PC-3 (cell line): ENCODE measurements around the gene IGDCC3. TPM values are rescaled to one million over a fixed set of nuclear protein-coding genes. Genes with fewer than 3 reads are reported as not detected.
A peak's percentile ranks its signal among the peaks of the same experiment; 100 is the strongest.

Experiments used
- ATAC-seq: fragments of 200-7000 bp; cut with Tn5 transposase; 2 replicates; pipeline ENCODE4 v1.9.1; 2020; ENCODE audit warnings: mild to moderate bottlenecking, moderate library complexity
- BruUV-seq: library from RNA; stranded (reverse); fragments of 400-500 nt; replicated peaks from 2 replicates; lab custom pipeline; 2021; lab: Mats Ljungman, UMichigan
- CTCF ChIA-PET: fragments of 300-600 bp; sonication (Branson Sonifier 250); formaldehyde crosslinking; loops from one replicate; lab custom pipeline; 2022; ENCODE audit warnings: antibody characterized with exemption; lab: Charles Lee
- POLR2A ChIA-PET: fragments of 300-600 bp; sonication (Branson Sonifier 250); formaldehyde crosslinking; loops from one replicate; lab custom pipeline; 2022; ENCODE audit warnings: antibody characterized with exemption; ENCODE audit not compliant: unreplicated experiment; lab: Charles Lee
- DNase-seq: peaks from one replicate; pipeline ENCODE4 v3.0.0-alpha.2; 2015
- H2AFZ ChIP-seq: fragments of 300-600 bp; sonication (generic); 2 replicates; pipeline ENCODE4 v1.6.0; 2016; ENCODE audit warnings: antibody characterized with exemption, low read length
- H3F3A ChIP-seq: fragments of 300-600 bp; sonication (generic); one replicate; pipeline ENCODE4 v1.6.0; 2017; ENCODE audit warnings: antibody characterized with exemption, low read length, control low read depth, mild to moderate bottlenecking; ENCODE audit not compliant: unreplicated experiment
- H3K27ac ChIP-seq: fragments of 300-600 bp; sonication (generic); 2 replicates; pipeline ENCODE4 v1.5.1; 2016; ENCODE audit warnings: mild to moderate bottlenecking, low read length
- H3K27me3 ChIP-seq: fragments of 300-600 bp; sonication (generic); 2 replicates; pipeline ENCODE4 v1.6.1; 2016; ENCODE audit warnings: low read length, mixed read lengths
- H3K36me3 ChIP-seq: fragments of 300-600 bp; sonication (generic); 2 replicates; pipeline ENCODE4 v1.6.1; 2016; ENCODE audit warnings: low read depth, mixed run types, low read length, mixed read lengths
- H3K4me1 ChIP-seq: fragments of 300-600 bp; sonication (generic); 2 replicates; pipeline ENCODE4 v1.5.1; 2016; ENCODE audit warnings: low read length; ENCODE audit not compliant: insufficient read depth
- H3K4me2 ChIP-seq: fragments of 300-600 bp; sonication (generic); 2 replicates; pipeline ENCODE4 v1.6.0; 2016; ENCODE audit warnings: low read length
- H3K4me3 ChIP-seq: fragments of 300-600 bp; sonication (generic); 2 replicates; pipeline ENCODE4 v1.5.1; 2016; ENCODE audit warnings: mild to moderate bottlenecking, low read length, mixed read lengths
- H3K79me2 ChIP-seq: fragments of 300-600 bp; sonication (generic); 2 replicates; pipeline ENCODE4 v1.6.1; 2017; ENCODE audit warnings: low read length, mixed read lengths
- H3K9ac ChIP-seq: fragments of 300-600 bp; sonication (generic); 2 replicates; pipeline ENCODE4 v1.6.0; 2016; ENCODE audit warnings: mild to moderate bottlenecking, low read length
- H3K9me2 ChIP-seq: fragments of 300-600 bp; sonication (generic); replicated peaks from 2 replicates; pipeline ENCODE4 v1.6.1; 2016; ENCODE audit warnings: mixed run types, low read length, mixed read lengths
- H3K9me3 ChIP-seq: fragments of 300-600 bp; sonication (generic); 2 replicates; pipeline ENCODE4 v1.6.1; 2016; ENCODE audit warnings: low read length, mixed read lengths
- H4K20me1 ChIP-seq: fragments of 300-600 bp; sonication (generic); 2 replicates; pipeline ENCODE4 v1.6.1; 2016; ENCODE audit warnings: low read length, mixed read lengths
- CTCF ChIP-seq: fragments of 300-600 bp; sonication (generic); conservative IDR thresholded peaks from 2 replicates; pipeline ENCODE4 v1.5.1; 2017; ENCODE audit warnings: antibody characterized with exemption, low read depth, mild to moderate bottlenecking, low read length
- EZH2 ChIP-seq: fragments of 300-600 bp; sonication (generic); IDR thresholded peaks from one replicate; pipeline ENCODE4 v1.6.1; 2017; ENCODE audit warnings: antibody characterized with exemption, mild to moderate bottlenecking, low read length; ENCODE audit not compliant: unreplicated experiment
- EZH2phosphoT487 ChIP-seq: fragments of 300-600 bp; sonication (generic); IDR thresholded peaks from 2 replicates; pipeline ENCODE4 v1.6.1; 2018; ENCODE audit warnings: mild to moderate bottlenecking, antibody characterized with exemption, low read length, borderline replicate concordance
- intact Hi-C: fragments of 100-400 bp; cut with micrococcal nuclease; formaldehyde crosslinking; loops from 2 replicates; pipeline ENCODE4 v1.9.0; 2023
- total RNA-seq: library from RNA; depleted of rRNA; stranded (reverse); fragments of >200 nt; gene quantifications from 2 replicates; pipeline ENCODE4 v1.2.3, GENCODE V29; 2014

IGDCC3 gene
- total RNA-seq, 1 experiment from 2014 or later, result not detected

DNA sequence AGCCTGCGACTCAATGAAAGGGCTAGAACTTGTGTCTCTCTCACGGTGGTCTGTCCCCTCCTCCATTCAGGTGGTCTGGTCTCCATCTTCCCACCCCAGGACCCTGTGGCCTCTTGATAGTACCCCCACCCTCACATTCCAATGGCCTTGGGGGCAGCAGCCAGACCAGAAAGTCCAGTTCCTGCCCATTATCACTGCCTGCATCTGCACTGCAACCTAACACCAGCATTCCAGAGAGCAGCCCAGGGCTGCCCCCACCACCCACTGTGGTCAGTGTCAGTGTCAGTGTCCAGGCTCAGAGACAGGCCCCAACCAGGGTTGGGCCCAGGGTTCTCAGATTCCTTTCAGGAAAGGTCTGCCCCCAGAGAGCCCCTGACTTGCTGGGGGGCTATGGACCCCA, 12.6 kb downstream of the IGDCC3 start:
- Histone ChIP-seq H3K9me2 (no peaks in the 10 kb centered on the region), H3K27ac (no peak overlapping the region), H3K4me2 (0 out of 2 replicates have a peak overlapping the region, but pooled peaks have one; percentile 26), H3K36me3 (no peaks in the 10 kb centered on the region), H3K4me1 (peaks cover 11% of the 10 kb centered on the region), H4K20me1 (no peaks in the 10 kb centered on the region), H2AFZ (no peak overlapping the region), H3K9me3 (no peaks in the 10 kb centered on the region), H3K79me2 (no peaks in the 10 kb centered on the region), H3F3A (no peaks in the 10 kb centered on the region), H3K4me3 (no peak overlapping the region), H3K27me3 (no peaks in the 10 kb centered on the region), H3K9ac (no peak overlapping the region)
- intact Hi-C loops, result no loop called here
- DNase-seq (peak; percentile 29), ATAC-seq (no peak)
- no TSS peak for BruUV-seq
- ChIA-PET POLR2A (interaction anchor here (0.5 kb wide), 1 partner anchor 621 kb away, joined by 3 read pairs; no protein-coding TSS in a partner anchor), CTCF (no interaction called here)
- TF ChIP-seq CTCF (no peak), EZH2phosphoT487 (no peak), EZH2 (no peak)

- H3K4me3 ChIP-seq, result no peak overlapping the region
- no peak overlapping the region for H3K4me2 ChIP-seq
- H3K27me3 ChIP-seq, result no peaks in the 10 kb centered on the region
- H3K27ac ChIP-seq, result no peak overlapping the region
- no peaks in the 10 kb centered on the region for H3F3A ChIP-seq
- no peaks in the 10 kb centered on the region for H3K9me2 ChIP-seq
- no peak overlapping the region for H2AFZ ChIP-seq
- BruUV-seq, result no TSS peak
- no peaks in the 10 kb centered on the region for H3K9me3 ChIP-seq
- intact Hi-C loops, result no loop called here
- H4K20me1 ChIP-seq, result no peaks in the 10 kb centered on the region
- no peaks in the 10 kb centered on the region for H3K36me3 ChIP-seq
- ChIA-PET POLR2A (no interaction called here), CTCF (no interaction called here)
- peaks cover 11% of the 10 kb centered on the region for H3K4me1 ChIP-seq
- TF ChIP-seq CTCF (no peak), EZH2 (no peak), EZH2phosphoT487 (no peak)
- no peak overlapping the region for H3K9ac ChIP-seq
- ATAC-seq, result no peak
- no peaks in the 10 kb centered on the region for H3K79me2 ChIP-seq
- DNase-seq, result no peak
Measured at GRCh38 chr15:65363766-65364165, 14.0 kb downstream of the IGDCC3 start.

DNA sequence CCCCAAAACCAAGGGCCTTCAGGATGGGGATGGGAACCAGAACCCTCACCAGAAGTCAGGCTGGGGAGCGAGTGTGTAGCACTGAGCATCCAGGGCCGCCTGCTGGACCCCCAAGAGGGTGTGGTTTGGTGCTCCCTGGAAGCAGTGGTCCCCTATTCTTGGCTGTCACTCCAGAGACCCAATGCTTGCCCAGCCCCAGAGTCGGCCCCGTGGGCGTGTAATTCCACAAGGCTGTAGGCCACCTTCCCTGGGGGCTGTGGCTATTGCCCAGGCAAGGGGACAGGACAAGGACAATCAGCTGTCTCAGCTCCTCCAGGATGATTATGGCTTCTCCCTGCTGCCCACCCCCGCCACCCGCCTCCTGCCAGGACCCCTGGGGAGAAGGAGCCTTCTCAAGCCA, 14.5 kb downstream of the IGDCC3 start:
- ATAC-seq (no peak), DNase-seq (no peak)
- Histone ChIP-seq H3K9me2 (no peaks in the 10 kb centered on the region), H3K27ac (no peak overlapping the region), H3K9ac (no peak overlapping the region), H3K27me3 (no peaks in the 10 kb centered on the region), H4K20me1 (no peaks in the 10 kb centered on the region), H3K9me3 (no peaks in the 10 kb centered on the region), H3K4me2 (no peak overlapping the region), H3K36me3 (no peaks in the 10 kb centered on the region), H2AFZ (no peak overlapping the region), H3K4me1 (peaks cover 11% of the 10 kb centered on the region), H3F3A (no peaks in the 10 kb centered on the region), H3K79me2 (no peaks in the 10 kb centered on the region), H3K4me3 (no peak overlapping the region)
- BruUV-seq, result no TSS peak
- POLR2A ChIA-PET, result no interaction called here
- intact Hi-C loops, result no loop called here
- CTCF ChIA-PET, result no interaction called here
- no peak for TF ChIP-seq EZH2phosphoT487
- TF ChIP-seq CTCF, result no peak
- TF ChIP-seq EZH2, result no peak
